ENCODE data around the gene ADGRF3. TPM values are rescaled to one million over a fixed set of nuclear protein-coding genes. Genes with fewer than 3 reads are reported as not detected.
"Not testable (repeated sequence)": the region's sequence is repeated elsewhere in the genome, so short reads cannot be mapped to it uniquely, and the experiment has no call there.

Gene ADGRF3
- total RNA-seq, 1 experiment from 2014 or later, result 0.39 TPM

GRCh38 chr2:26324903-26325302, 21.7 kb downstream of the ADGRF3 start:
- no peaks in the 10 kb centered on the region for H3K36me3 ChIP-seq (ENCODE audit: insufficient read depth, low read length, poor library complexity, severe bottlenecking)
- ChIA-PET POLR2A (ENCODE audit: low non-redundant PET) (no interaction called here), CTCF (no interaction called here)
- intact Hi-C loops (cut with micrococcal nuclease; ENCODE audit: unreplicated experiment), result no loop called here
- no peak overlapping the region for H3K4me3 ChIP-seq (ENCODE audit: low read depth, low read length, poor library complexity, severe bottlenecking)
- peaks cover 4% of the 10 kb centered on the region for H3K4me1 ChIP-seq (ENCODE audit: insufficient read depth, low read length, poor library complexity, severe bottlenecking)
- no TSS peak for BruUV-seq (replicated peaks)
- H3K9me3 ChIP-seq (ENCODE audit: low read depth, low read length, poor library complexity, severe bottlenecking), result no peaks in the 10 kb centered on the region
- no peak overlapping the region for H3K27ac ChIP-seq (ENCODE audit: low read depth, low read length, poor library complexity, severe bottlenecking)
- no peaks in the 10 kb centered on the region for H3K27me3 ChIP-seq (replicated peaks; ENCODE audit: insufficient read depth, low read depth, low read length, poor library complexity)
- no peak for DNase-seq (ENCODE audit: low spot score)
- no peak for TF ChIP-seq EZH2 (IDR thresholded peaks at IDR 0.05; ENCODE audit: borderline replicate concordance, low read depth, low read length, poor library complexity, severe bottlenecking)
- TF ChIP-seq, protein P1, sequence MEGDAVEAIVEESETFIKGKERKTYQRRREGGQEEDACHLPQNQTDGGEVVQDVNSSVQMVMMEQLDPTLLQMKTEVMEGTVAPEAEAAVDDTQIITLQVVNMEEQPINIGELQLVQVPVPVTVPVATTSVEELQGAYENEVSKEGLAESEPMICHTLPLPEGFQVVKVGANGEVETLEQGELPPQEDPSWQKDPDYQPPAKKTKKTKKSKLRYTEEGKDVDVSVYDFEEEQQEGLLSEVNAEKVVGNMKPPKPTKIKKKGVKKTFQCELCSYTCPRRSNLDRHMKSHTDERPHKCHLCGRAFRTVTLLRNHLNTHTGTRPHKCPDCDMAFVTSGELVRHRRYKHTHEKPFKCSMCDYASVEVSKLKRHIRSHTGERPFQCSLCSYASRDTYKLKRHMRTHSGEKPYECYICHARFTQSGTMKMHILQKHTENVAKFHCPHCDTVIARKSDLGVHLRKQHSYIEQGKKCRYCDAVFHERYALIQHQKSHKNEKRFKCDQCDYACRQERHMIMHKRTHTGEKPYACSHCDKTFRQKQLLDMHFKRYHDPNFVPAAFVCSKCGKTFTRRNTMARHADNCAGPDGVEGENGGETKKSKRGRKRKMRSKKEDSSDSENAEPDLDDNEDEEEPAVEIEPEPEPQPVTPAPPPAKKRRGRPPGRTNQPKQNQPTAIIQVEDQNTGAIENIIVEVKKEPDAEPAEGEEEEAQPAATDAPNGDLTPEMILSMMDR (conservative IDR thresholded peaks at IDR 0.05; ENCODE audit: low read depth, low read length), result no peak

DNA sequence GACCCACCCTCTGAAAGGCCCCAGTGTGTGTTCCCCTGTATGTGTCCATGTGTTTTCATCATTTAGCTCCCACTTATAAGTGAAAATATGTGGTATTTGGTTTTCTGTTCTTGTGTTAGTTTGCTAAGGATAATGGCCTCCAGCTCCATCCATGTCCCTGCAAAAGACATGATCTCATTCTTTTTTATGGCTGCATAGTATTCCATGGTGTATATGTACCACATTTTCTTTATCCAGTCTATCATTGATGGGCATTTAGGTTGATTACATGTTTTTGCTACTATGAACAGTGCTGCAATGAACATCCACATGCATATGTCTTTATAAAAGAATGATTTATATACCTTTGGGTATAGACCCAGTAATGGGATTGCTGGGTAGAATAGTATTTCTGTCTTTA, 22.1 kb downstream of the ADGRF3 start:
- H3K36me3 ChIP-seq (ENCODE audit: insufficient read depth, low read length, poor library complexity, severe bottlenecking); H3K27me3 ChIP-seq (replicated peaks; ENCODE audit: insufficient read depth, low read depth, low read length, poor library complexity); H3K27ac ChIP-seq (ENCODE audit: low read depth, low read length, poor library complexity, severe bottlenecking); H3K9me3 ChIP-seq (ENCODE audit: low read depth, low read length, poor library complexity, severe bottlenecking); H3K4me1 ChIP-seq (ENCODE audit: insufficient read depth, low read length, poor library complexity, severe bottlenecking); intact Hi-C loops (cut with micrococcal nuclease; ENCODE audit: unreplicated experiment); POLR2A ChIA-PET (ENCODE audit: low non-redundant PET); BruUV-seq (replicated peaks); H3K4me3 ChIP-seq (ENCODE audit: low read depth, low read length, poor library complexity, severe bottlenecking); DNase-seq (ENCODE audit: low spot score); CTCF ChIA-PET: not testable (repeated sequence)

DNA sequence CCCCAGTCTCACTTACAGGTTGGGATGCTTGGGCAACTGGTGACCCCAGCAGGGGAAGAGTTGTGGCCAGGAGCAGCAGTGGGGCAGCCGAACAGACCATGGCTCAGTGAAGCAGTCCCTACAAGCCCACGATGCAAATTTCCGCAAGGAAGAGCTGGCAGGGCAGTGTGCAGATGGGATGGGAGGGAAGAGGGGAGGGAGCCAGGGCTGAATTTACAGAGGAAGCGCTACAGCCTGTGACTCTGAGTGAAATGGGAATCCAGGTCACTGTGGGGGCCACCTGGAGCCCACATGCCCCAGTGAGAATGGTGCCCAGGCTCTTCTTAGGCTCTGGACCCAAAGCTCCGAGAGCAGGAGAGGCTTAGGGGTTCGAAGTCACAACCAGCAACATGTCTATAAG, 27.6 kb downstream of the ADGRF3 start:
- ChIA-PET POLR2A (ENCODE audit: low non-redundant PET) (no interaction called here), CTCF (no interaction called here)
- Histone ChIP-seq H3K27ac (ENCODE audit: low read depth, low read length, poor library complexity, severe bottlenecking) (no peak overlapping the region), H3K9me3 (ENCODE audit: low read depth, low read length, poor library complexity, severe bottlenecking) (no peaks in the 10 kb centered on the region), H3K27me3 (replicated peaks; ENCODE audit: insufficient read depth, low read depth, low read length, poor library complexity) (no peaks in the 10 kb centered on the region), H3K36me3 (ENCODE audit: insufficient read depth, low read length, poor library complexity, severe bottlenecking) (no peaks in the 10 kb centered on the region), H3K4me3 (ENCODE audit: low read depth, low read length, poor library complexity, severe bottlenecking) (no peak overlapping the region), H3K4me1 (ENCODE audit: insufficient read depth, low read length, poor library complexity, severe bottlenecking) (peaks cover 5% of the 10 kb centered on the region)
- intact Hi-C loops (cut with micrococcal nuclease; ENCODE audit: unreplicated experiment), result no loop called here
- TF ChIP-seq, protein P1 (conservative IDR thresholded peaks at IDR 0.05; ENCODE audit: low read depth, low read length), result no peak
- TF ChIP-seq EZH2 (IDR thresholded peaks at IDR 0.05; ENCODE audit: borderline replicate concordance, low read depth, low read length, poor library complexity, severe bottlenecking), result no peak
- no TSS peak for BruUV-seq (replicated peaks)
- peak; percentile 24 for DNase-seq (ENCODE audit: low spot score)

GRCh38 chr2:26317377-26318105, 29.0 kb downstream of the ADGRF3 start:
- no TSS peak for BruUV-seq (replicated peaks)
- CTCF ChIA-PET, result no interaction called here
- no peaks in the 10 kb centered on the region for H3K36me3 ChIP-seq (ENCODE audit: insufficient read depth, low read length, poor library complexity, severe bottlenecking)
- intact Hi-C loops (cut with micrococcal nuclease; ENCODE audit: unreplicated experiment), result no loop called here
- H3K27me3 ChIP-seq (replicated peaks; ENCODE audit: insufficient read depth, low read depth, low read length, poor library complexity), result no peaks in the 10 kb centered on the region
- H3K27ac ChIP-seq (ENCODE audit: low read depth, low read length, poor library complexity, severe bottlenecking), result no peak overlapping the region
- no peak for DNase-seq (ENCODE audit: low spot score)
- peaks cover 5% of the 10 kb centered on the region for H3K4me1 ChIP-seq (ENCODE audit: insufficient read depth, low read length, poor library complexity, severe bottlenecking)
- no peaks in the 10 kb centered on the region for H3K9me3 ChIP-seq (ENCODE audit: low read depth, low read length, poor library complexity, severe bottlenecking)
- POLR2A ChIA-PET (ENCODE audit: low non-redundant PET), result no interaction called here
- TF ChIP-seq, protein P1 (conservative IDR thresholded peaks at IDR 0.05; ENCODE audit: low read depth, low read length), result no peak
- no peak for TF ChIP-seq EZH2 (IDR thresholded peaks at IDR 0.05; ENCODE audit: borderline replicate concordance, low read depth, low read length, poor library complexity, severe bottlenecking)
- no peak overlapping the region for H3K4me3 ChIP-seq (ENCODE audit: low read depth, low read length, poor library complexity, severe bottlenecking)
